PC-9 (cell line): ENCODE measurements around the gene ITGAE. TPM values are rescaled to one million over a fixed set of nuclear protein-coding genes. Genes with fewer than 3 reads are reported as not detected.
A peak's percentile ranks its signal among the peaks of the same experiment; 100 is the strongest.

ENCODE experiments used
- BruUV-seq: library from RNA; stranded (reverse); fragments of 400-500 nt; replicated peaks from 2 replicates; lab custom pipeline; 2021; lab: Mats Ljungman, UMichigan
- CTCF ChIA-PET: fragments of 300-600 bp; sonication (Branson Sonifier 250); formaldehyde crosslinking; loops from one replicate; lab custom pipeline; 2022; ENCODE audit warnings: antibody characterized with exemption; lab: Charles Lee
- POLR2A ChIA-PET: fragments of 300-600 bp; sonication (Branson Sonifier 250); formaldehyde crosslinking; loops from one replicate; lab custom pipeline; 2022; ENCODE audit warnings: antibody characterized with exemption; ENCODE audit not compliant: unreplicated experiment; lab: Charles Lee
- DNase-seq, 2 experiments: peaks; one replicate each; pipeline versions ENCODE4 v3.0.0 to v3.0.0-alpha.2; 2015 to 2022; ENCODE audit warnings: mixed read lengths in 1 of 2
- H2AFZ ChIP-seq: fragments of 200-600 bp; sonication (generic); 2 replicates; pipeline ENCODE4 v1.8.1; 2017; ENCODE audit warnings: antibody characterized with exemption
- H3F3A ChIP-seq: fragments of 200-600 bp; sonication (generic); 2 replicates; pipeline ENCODE4 v1.8.1; 2017; ENCODE audit warnings: antibody characterized with exemption, mild to moderate bottlenecking, low read depth; ENCODE audit not compliant: insufficient read depth
- H3K27ac ChIP-seq: fragments of 200-600 bp; sonication (generic); 2 replicates; pipeline ENCODE4 v1.6.1; 2016; ENCODE audit warnings: mixed run types
- H3K27me3 ChIP-seq: fragments of 200-600 bp; sonication (generic); 2 replicates; pipeline ENCODE4 v1.6.1; 2016; ENCODE audit warnings: low read depth, mixed run types; ENCODE audit not compliant: insufficient read depth
- H3K36me3 ChIP-seq: fragments of 200-600 bp; sonication (generic); 2 replicates; pipeline ENCODE4 v1.6.1; 2016; ENCODE audit warnings: low read depth, mixed run types
- H3K4me1 ChIP-seq: fragments of 200-600 bp; sonication (generic); replicated peaks from 2 replicates; pipeline ENCODE4 v1.6.1; 2016; ENCODE audit warnings: mixed run types; ENCODE audit not compliant: insufficient read depth
- H3K4me2 ChIP-seq: fragments of 200-600 bp; sonication (generic); 2 replicates; pipeline ENCODE4 v1.6.1; 2017; ENCODE audit warnings: mixed run types
- H3K4me3 ChIP-seq: fragments of 200-600 bp; sonication (generic); 2 replicates; pipeline ENCODE4 v1.6.1; 2016; ENCODE audit warnings: mixed run types
- H3K79me2 ChIP-seq: fragments of 200-600 bp; sonication (generic); 2 replicates; pipeline ENCODE4 v1.6.1; 2017; ENCODE audit warnings: low read depth, mixed run types
- H3K9me2 ChIP-seq: fragments of 200-600 bp; sonication (generic); 2 replicates; pipeline ENCODE4 v1.8.1; 2017; ENCODE audit warnings: mild to moderate bottlenecking; ENCODE audit not compliant: insufficient read depth
- H3K9me3 ChIP-seq: fragments of 200-600 bp; sonication (generic); 2 replicates; pipeline ENCODE4 v1.8.1; 2016; ENCODE audit warnings: low read depth; ENCODE audit not compliant: insufficient read depth
- H4K20me1 ChIP-seq: fragments of 200-600 bp; sonication (generic); 2 replicates; pipeline ENCODE4 v1.8.1; 2017; ENCODE audit not compliant: insufficient read depth
- CTCF ChIP-seq: fragments of 200-600 bp; sonication (generic); conservative IDR thresholded peaks from 2 replicates; pipeline ENCODE4 v1.6.1; 2017; ENCODE audit warnings: mixed run types, antibody characterized with exemption, mild to moderate bottlenecking, moderate library complexity
- EZH2 ChIP-seq: fragments of 200-600 bp; sonication (generic); IDR thresholded peaks from 2 replicates; pipeline ENCODE4 v1.8.0; 2017; ENCODE audit warnings: antibody characterized with exemption, low read depth
- intact Hi-C: fragments of 100-400 bp; cut with micrococcal nuclease; formaldehyde crosslinking; loops from one replicate; pipeline ENCODE4 v1.10.0; 2022; ENCODE audit not compliant: unreplicated experiment
- total RNA-seq: library from RNA; stranded (reverse); gene quantifications from 2 replicates; pipeline ENCODE4 v1.2.3, GENCODE V29; 2021

ITGAE gene
- total RNA-seq, 1 experiment from 2014 or later: 52.8 TPM

GRCh38 chr17:3695129-3695722 is 105.8 kb downstream of the ITGAE start:
- Histone ChIP-seq H3K4me3 (peak overlapping the region; percentile 71), H3K9me3 (no peaks in the 10 kb centered on the region), H3K4me1 (peaks cover 12% of the 10 kb centered on the region), H4K20me1 (no peaks in the 10 kb centered on the region), H3K27ac (no peak overlapping the region), H3K9me2 (no peaks in the 10 kb centered on the region), H3K79me2 (peaks cover 35% of the 10 kb centered on the region), H2AFZ (peak overlapping the region; percentile 98), H3K27me3 (no peaks in the 10 kb centered on the region), H3K36me3 (no peaks in the 10 kb centered on the region), H3K4me2 (peak overlapping the region; percentile 83), H3F3A (peaks cover 10% of the 10 kb centered on the region; the same call in 1 of the 2 replicates)
- ChIA-PET POLR2A (interaction anchor here (0.6 kb wide), 2 partner anchors 15 to 271 kb away, joined by 3 read pairs; no protein-coding TSS in a partner anchor), CTCF (interaction anchor here (0.6 to 1.0 kb wide), 3 partner anchors 60 to 557 kb away, joined by 3 to 6 read pairs (median 5); partner anchors contain the start of gene P2RX1)
- TF ChIP-seq EZH2 (no peak), CTCF (no peak)
- no TSS peak for BruUV-seq
- intact Hi-C loops: no loop called here
- DNase-seq: peak in 1 of 2 experiments; percentile 34

- no peaks in the 10 kb centered on the region for H3K9me3 ChIP-seq
- peaks cover 35% of the 10 kb centered on the region for H3K79me2 ChIP-seq
- no peak for TF ChIP-seq EZH2
- no peak for TF ChIP-seq CTCF
- no peaks in the 10 kb centered on the region for H3K9me2 ChIP-seq
- H3K36me3 ChIP-seq: no peaks in the 10 kb centered on the region
- no peak overlapping the region for H3K27ac ChIP-seq
- DNase-seq: no peak
- H3K4me3 ChIP-seq: 0 out of 2 replicates have a peak overlapping the region, but pooled peaks have one; percentile 71
- intact Hi-C loops: no loop called here
- POLR2A ChIA-PET: no interaction called here
- no peaks in the 10 kb centered on the region for H3K27me3 ChIP-seq
- no peak overlapping the region for H3K4me2 ChIP-seq
- no TSS peak for BruUV-seq
- no peak overlapping the region for H2AFZ ChIP-seq
- H3K4me1 ChIP-seq: peaks cover 12% of the 10 kb centered on the region
- H4K20me1 ChIP-seq: no peaks in the 10 kb centered on the region
- CTCF ChIA-PET: interaction anchor here (0.7 to 1.2 kb wide), 2 partner anchors 11 to 309 kb away, joined by 3 to 4 read pairs; no protein-coding TSS in a partner anchor
- H3F3A ChIP-seq: peaks cover 10% of the 10 kb centered on the region; the same call in 1 of the 2 replicates
Observed at GRCh38 chr17:3693829-3694231, 107.2 kb downstream of the ITGAE start.

GRCh38 chr17:3693141-3693540 is 107.8 kb downstream of the ITGAE start:
- H3K27ac ChIP-seq: no peak overlapping the region
- TF ChIP-seq EZH2 (no peak), CTCF (no peak)
- no peak overlapping the region for H3K4me3 ChIP-seq
- H3K9me2 ChIP-seq: no peaks in the 10 kb centered on the region
- H3K27me3 ChIP-seq: no peaks in the 10 kb centered on the region
- H3K79me2 ChIP-seq: peaks cover 35% of the 10 kb centered on the region
- H2AFZ ChIP-seq: no peak overlapping the region
- no peak overlapping the region for H3K4me2 ChIP-seq
- BruUV-seq: no TSS peak
- no peaks in the 10 kb centered on the region for H3K36me3 ChIP-seq
- intact Hi-C loops: no loop called here
- H3K9me3 ChIP-seq: no peaks in the 10 kb centered on the region
- no peak for DNase-seq
- ChIA-PET POLR2A (no interaction called here), CTCF (interaction anchor here (0.5 to 1.2 kb wide), 2 partner anchors 10 to 701 kb away, joined by 3 to 5 read pairs; no protein-coding TSS in a partner anchor)
- peaks cover 12% of the 10 kb centered on the region for H3K4me1 ChIP-seq
- H4K20me1 ChIP-seq: no peaks in the 10 kb centered on the region; the same call in 1 of the 2 replicates
- H3F3A ChIP-seq: peaks cover 10% of the 10 kb centered on the region; the same call in 1 of the 2 replicates
